Measurements from ENCODE around the gene PPM1D.

PPM1D gene

DNA sequence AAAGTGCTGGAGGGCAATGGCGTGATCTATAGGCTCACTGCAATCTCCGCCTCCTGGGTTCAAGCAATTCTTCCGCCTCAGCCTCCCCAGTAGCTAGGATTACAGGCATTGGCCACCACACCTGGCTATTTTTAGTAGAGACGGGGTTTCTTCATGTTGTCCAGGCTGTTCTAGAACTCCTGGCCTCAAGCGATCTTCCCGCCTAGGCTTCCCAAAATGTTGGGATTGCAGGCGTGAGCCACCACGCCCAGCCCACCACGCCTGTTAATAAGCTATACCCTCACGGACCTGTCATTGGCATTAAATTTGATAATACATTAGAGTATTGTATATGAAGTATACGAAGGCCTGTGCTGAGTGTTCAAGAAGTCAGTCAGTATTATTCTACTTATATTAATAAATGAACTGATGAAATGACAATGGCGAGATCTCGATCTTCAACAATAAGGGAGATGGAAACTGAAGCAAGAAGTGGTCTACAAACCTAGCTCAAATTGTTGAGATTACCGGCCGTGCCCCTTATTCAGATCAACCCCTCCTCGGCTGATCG is 76.8 kb downstream of the PPM1D start:
- no peak for DNase-seq

DNA sequence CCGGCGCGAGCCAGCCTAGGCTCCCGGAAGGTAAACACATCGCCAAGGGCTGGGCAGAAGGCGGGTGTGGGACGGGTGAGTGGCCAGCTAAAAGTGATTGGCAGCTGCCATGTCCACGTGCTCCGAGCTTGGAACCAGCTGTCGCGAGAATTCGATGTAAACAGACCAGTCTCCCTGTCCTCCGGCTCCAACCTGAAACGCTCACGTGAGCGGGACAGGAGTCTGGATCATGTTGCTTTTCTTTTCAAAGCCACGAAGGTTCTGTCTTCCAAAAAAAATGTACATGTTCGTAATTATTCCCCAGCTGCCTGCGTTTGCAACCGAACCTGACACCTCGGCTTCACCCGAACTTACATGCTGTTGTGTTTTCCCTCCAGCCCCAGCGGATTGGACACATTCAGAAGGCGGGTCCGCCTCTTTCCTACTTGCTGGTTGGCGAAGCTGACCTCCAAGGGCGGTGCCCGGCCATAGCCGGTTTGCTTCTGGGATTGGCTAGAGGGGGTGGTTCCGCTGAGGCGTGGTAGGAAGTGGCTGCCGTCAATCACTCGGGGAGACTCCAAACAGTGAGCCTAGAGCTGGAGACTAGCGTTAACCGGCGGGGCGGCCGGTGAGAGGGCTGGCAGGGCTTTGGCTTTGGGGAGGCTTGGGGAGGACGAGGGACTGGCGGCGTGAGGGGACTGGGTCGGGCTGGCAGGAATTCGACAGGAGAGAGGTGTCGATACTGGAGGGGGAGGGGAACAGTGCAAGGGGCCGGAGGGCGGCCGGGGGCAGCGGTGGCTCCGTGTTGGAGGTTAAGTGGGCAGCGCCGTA is 77.5 kb downstream of the PPM1D start, which contains the start of gene BCAS3:
TSS of gene BCAS3 (plus strand) at position 544 of the 810 bp plus-strand sequence.
- DNase-seq = peak; percentile 97

- no peak for DNase-seq
These were observed 78.1 kb downstream of the PPM1D start for GRCh38 chr17:60678118-60678444.

- no peak for DNase-seq
These were observed 79.3 kb downstream of the PPM1D start for GRCh38 chr17:60679287-60679686.

GRCh38 chr17:60680754-60681153 is 80.8 kb downstream of the PPM1D start:
- DNase-seq = no peak

- no peak for DNase-seq
These were observed 85.4 kb downstream of the PPM1D start for GRCh38 chr17:60685437-60685836.

GRCh38 chr17:60695960-60696359 is 96.0 kb downstream of the PPM1D start:
- no peak for DNase-seq

DNA sequence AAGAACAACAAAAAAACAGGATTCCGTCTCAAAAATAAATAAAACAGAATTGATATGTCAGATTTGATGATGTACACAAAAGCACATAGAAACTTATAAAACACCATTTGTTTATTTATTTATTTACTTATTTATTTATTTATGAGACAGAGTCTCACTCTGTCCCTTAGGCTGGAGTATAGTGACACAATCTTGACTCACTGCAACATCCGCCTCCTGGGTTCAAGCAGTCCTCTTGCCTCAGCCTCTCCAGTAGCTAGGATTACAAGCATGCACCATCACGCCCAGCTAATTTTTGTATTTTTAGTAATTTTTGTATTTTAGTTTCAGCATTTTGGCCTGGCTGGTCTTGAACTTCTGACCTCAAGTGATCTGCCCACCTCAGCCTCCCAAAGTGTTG is 99.1 kb downstream of the PPM1D start:
- no peak for DNase-seq

GRCh38 chr17:60704170-60704569 is 104.2 kb downstream of the PPM1D start:
- DNase-seq = no peak

DNA sequence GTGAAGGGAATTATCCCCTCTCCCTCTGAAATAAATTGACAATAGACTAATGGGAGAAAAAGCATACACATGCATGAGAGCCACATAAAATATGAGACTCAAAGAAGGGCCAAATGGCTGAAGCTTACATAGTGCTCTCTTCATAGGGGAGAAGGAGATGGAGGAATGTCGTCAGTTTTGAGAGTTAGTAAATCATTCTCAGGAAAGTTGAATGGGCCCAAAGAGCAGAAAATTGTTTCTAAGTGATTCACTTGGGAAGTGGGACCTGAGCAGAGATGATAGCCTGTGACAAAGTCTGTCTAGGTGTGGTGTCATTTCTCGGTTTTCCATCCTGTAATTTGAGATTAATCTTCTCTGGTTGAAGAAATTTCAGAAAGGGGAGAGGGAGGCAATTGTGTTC is 112.7 kb downstream of the PPM1D start:
- DNase-seq = no peak

DNA sequence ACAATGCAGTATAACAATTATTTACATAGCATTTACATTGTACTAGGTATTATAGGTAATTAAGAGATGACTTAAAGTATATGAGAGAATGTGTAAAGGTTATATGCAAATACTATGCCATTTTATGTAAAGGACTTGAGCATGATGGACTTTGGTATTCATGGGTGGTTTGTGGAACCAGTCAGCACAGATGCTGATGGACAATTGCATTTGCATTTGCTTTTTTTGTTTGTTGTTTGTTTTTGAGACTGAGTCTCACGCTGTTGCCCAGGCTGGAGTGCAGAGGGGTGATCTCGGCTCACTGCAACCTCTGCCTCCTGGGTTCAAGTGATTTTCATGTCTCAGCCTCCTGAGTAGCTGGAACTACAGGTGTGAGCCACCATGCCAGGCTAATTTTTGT is 113.6 kb downstream of the PPM1D start:
- no peak for DNase-seq

All from GDM1 (cell line).